GM15510 (cell line): Measurements from ENCODE around the gene MEF2A.

Experiments
- POLR2A ChIP-seq: IDR thresholded peaks from 3 replicates; pipeline ENCODE4 v1.6.1; 2011; ENCODE audit warnings: borderline replicate concordance; ENCODE audit not compliant: insufficient read length; ENCODE audit errors: extremely low read depth

Gene MEF2A

DNA sequence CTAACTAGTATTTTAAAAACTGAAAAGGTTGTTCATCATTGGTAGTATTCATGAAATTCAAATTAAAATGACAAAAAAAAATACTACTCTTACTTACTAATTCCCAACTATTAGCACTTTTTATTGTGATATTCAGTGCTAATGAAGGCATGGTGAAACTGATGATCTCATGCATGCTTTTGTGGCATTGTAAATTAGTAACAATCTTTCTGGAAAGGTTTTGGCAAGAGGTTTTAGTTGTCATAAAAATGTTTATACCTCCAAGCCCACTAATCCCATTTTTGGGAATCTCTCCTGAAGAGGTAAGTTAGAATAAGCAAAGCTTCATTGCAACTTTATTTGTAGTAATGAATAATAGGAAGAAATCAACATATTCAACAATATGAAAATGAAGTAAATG is 114.5 kb downstream of the MEF2A start:
- TF ChIP-seq POLR2A, result no peak

DNA sequence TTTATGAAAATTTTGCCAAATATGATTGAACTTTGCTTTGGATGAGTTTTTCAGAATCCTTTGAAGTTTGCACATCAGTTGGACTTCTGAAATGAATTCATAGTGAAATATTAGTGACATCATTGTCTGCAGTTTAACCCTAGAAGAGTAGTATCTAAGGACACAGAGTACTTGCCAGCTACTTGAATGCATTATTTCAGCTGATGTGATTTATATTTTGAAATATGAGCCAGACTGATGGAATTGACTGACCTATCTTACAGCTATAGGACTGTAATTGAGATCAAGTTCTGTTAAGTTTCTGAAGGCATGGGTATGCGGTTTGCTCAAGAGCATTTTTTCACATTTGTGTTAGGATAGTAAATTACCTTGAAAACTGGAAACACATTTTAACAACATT is 116.2 kb downstream of the MEF2A start:
- no peak for TF ChIP-seq POLR2A

DNA sequence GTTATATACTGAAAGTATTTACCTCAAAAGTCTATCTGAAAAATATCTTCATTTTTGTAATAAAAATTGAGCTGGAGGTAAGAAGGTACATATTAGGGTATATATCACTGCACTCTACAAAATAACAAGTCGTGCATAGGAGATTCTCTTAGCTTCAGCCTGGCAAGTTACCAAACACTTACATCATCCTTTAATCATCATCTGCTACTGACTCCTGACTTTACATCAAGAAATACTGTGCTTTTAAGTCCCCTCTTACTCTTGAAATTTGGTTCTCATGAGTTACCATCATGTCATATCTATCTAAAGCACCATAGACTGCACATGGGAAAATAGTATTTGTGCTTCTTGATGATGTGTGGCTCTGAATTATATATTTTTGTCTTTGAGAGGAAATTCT is 116.7 kb downstream of the MEF2A start:
- TF ChIP-seq POLR2A, result no peak

DNA sequence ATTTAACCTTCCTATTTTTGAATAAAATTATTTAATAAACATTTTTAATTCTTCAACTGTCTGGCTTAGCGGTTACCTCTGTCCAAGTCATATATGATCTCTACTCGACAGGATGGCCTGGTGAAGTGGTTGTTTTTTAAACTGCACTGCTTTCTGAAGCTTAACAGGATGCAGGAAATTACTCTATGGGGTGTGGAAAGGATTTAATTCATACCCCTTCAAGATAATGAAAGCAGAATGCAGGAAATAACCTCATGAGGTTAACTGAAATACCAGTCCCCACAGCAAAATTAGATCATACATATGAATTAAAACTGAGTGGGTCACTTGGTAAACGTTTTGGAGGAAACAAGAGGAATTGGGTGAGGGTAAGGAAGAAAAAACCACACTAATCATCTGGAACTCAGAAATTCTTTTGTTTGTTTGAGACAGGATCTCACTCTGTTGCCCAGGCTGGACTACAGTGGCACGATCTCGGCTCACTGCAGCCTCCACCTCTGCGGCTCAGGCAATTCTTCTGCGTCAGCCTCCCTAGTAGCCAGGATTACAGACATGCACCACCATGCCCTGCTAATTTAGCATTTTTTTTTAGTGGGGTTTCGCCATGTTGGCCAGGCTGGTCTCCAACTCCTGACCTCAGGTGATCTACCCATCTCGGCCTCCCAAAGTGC is 117.4 kb downstream of the MEF2A start:
- TF ChIP-seq POLR2A, result no peak

DNA sequence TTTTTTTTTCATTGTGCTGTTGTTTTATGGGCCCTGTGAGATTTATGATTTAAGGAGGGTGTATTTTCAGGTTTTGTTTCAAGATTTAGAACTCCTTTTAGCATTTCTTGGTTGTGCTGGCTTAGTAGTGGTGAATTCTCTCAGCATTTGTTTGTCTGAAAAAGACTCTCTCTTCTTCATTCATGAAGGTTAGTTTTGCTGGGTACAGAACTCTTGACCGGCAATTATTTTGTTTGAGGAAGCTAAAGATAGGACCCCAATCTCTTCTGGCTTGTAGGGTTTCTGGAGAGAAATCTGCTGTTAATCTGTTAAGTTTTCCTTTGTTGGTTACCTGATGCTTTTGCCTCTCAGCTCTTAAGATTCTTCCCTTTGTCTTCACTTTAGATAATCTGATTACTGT is 120.5 kb downstream of the MEF2A start:
- no peak for TF ChIP-seq POLR2A

DNA sequence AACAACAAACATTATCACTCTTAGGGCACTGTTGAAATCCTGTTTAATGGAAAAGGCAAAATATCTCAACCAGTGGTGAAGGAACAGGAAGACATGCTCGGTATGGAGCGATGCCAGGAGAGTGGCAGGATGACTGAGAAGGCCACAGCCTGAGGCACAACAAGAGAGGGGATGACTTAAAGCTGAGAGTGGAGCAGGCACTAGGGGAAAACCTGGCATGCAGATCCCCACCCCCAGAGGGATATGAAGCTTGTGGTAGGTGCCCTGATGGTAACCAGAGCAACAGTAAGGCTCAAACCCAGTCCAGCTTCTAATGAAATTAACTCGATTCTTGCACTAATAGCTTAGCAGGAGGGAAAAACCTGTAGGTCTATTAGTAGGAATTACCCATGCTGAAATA is 127.0 kb downstream of the MEF2A start:
- no peak for TF ChIP-seq POLR2A

DNA sequence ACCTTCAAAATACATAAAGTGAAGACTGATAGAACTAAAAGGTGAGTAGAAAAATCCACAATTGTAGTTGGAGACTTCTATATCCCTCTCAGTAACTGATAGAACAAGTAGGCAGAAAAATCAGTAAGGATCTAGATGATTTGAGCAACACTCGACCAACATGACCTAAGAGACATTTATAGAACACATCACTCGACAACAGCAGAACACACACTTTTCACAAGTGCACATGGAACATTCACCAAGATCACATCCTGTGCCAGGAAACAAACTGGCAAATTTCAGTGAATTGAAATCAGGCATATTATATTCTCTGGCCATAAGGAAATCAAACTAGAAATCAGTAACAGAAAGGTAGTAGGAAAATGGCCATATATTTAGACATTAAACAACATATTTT is 130.3 kb downstream of the MEF2A start:
- TF ChIP-seq POLR2A, result no peak

DNA sequence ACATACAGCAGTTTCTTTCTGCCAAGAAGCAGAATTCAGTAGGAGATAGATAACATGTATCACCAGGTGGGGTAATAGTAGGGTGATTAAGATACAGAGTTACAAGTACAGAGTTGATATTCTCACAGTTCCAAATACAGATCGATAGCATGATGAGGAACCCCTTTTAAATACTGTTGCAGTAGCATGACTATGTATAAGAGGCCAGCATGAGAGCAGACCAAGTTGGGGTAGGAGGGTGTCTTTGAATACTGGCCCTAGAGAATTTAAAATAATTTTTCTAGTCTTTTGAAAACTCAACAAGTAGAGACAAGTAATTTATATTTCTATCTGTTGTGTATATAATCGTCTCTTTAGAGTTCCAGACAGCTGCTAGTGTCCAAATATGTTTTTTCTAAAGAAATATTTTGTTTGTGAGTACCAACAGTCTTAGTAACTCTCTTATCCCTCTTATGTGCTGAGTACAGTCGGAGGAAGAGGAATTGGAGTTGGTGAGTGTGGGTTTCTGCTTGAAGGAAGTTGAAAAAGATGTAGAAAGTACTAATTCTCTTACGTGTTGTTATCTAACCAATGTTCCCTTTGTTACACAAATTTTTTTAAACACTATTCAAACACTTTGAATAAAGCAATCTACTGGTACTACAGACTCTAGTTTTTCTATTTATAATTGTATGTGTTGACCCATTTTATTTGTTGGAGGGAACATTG is 137.3 kb downstream of the MEF2A start:
- TF ChIP-seq POLR2A, result no peak

DNA sequence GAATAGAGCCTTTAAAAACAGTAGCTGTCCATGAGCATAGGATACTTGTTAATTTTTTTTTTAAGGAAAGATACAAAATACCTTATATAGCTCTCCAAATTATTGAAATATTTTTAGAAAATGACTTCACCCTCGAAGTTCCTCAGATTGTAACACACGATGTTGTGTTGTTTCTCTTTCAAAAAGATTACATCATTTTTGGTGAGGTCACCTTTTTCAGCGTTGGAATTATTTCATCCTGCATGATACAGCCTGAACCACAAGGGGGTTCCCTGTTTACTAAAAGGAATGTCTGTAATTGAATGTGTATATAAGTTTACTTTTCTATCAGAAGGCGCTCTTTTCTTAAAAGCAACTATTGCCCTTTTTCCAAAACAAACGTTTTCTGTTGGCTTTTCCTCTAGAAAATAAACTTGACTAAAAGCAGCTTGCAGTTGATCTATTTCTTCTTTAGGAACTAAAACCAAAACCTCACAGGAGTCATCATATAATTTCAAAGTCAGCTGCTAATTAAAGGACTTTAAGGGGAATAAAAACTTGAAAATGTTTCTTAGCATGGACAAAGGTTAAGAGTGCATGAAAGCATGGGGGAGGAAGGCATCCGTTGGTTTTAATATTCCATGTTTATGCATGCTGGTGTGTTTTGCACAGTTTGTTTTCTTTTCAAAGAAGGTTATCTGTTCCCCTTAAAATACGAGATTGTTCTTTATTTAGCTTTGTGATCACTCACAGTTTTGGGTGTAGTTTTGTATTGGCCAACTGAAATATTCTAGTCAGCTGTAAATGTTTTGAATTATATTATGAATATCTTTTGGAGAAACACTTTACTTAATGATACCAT is 138.0 kb downstream of the MEF2A start:
- no peak for TF ChIP-seq POLR2A

DNA sequence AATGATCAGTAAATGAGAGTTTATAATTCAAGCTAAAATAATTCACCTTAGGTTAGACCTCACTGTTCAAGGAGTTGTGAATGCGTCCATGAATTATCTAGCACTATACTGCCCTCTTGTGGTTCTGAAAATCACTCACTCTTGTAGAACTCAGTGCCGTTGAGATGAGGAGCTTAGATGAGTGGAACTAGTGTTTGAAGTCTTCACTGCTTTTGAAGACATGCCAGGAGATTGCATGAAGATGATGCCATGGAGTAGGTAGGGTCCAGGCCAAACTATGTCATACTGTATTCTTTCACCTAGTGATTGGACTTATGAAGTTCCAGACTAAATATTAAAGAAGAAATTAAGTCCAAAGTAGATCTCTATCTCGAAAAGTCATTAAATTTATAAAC is 138.7 kb downstream of the MEF2A start:
- TF ChIP-seq POLR2A, result no peak

DNA sequence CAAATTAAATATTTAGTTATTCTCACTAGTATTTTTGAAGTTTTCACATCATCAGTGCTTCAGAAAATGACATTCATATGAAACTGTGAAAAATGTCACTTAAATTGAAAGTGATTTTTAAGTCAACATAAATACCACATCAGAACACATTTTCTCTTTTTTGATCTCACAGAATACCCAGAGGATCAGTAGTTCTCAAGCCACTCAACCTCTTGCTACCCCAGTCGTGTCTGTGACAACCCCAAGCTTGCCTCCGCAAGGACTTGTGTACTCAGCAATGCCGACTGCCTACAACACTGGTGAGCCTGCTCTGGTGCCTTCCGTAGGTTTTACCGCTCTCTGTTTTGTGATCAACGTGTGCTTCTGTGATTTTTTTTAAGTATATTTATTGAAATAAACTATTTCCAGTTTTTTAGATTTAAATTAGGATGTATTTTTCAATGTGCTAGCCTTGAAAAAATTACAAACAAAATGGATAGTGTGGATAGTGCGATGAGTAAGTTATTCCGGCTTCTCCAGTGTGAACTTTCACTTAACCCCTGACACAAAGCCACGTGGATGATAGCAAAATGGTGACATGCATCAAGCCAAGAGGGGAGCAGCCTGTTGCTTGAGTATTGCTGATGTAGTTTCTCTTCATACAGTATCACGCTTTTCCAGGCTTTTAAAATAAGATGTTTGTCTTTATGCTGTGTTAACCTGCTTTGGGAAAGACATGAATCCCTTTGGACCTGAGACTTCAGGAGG is 140.9 kb downstream of the MEF2A start:
- no peak for TF ChIP-seq POLR2A

DNA sequence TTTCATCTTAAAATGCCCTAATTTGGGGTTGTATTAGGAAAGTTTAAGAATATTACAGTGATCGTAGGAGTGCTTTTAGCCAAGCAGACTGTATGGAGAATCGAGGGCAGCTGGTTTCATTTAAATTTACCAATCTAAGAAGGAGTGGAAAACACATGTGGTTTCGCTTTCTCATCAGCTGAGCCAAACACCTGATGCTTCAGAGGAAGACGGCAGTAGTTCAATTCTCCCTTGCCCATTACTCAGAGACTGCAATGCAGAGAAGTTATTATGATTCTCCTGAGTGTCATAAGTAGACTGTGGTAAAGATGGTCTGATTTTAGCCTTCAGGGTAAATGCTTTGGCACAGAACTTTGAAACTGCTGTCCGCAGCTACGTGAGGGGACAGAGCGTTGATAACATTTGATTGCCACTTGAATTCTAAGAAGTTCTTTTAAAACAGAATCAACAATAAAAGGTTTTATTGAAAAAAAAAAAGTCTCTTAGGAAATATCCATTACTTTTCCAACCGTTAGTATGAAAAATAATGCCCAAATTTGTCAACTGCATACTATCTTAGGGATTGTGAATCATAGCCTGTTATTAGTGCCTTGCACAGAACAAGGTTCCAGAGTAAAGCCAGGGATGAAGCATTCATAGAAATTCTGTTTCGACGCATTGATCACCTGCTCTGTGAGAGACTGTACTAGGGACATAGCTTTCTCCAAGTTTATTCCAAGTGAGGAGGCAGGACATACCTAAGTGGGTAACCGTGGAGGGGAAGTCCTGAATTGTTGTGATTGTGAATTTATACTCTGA is 141.9 kb downstream of the MEF2A start:
- no peak for TF ChIP-seq POLR2A

DNA sequence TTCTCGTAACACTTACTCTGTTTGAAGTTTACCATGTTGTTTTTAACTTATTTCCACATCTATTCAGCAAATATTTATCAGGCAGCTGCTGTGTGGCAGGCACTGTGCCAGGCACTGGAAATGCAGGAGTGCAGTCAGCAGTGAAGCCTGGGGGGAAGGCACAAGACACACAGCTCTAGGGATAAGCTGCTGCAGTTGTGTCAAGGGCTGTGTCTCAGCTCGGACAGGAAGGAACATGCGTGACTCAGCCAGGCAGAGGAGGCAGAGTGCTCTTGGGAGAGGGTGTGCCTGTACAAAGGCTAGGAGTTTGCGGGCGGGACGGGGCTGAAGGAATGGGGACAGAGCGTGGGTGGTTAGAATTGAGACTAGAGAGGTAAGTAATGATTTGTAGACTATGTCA is 142.8 kb downstream of the MEF2A start:
- TF ChIP-seq POLR2A, result no peak
